GM19463 (cell line): Measurements from ENCODE around the gene SLC12A3.

Experiments
- ATAC-seq: cut with Tn5 transposase; IDR thresholded peaks from one replicate; pipeline ENCODE4 v1.9.1; 2021; ENCODE audit warnings: mild to moderate bottlenecking, moderate library complexity; ENCODE audit not compliant: unreplicated experiment

SLC12A3 gene

DNA sequence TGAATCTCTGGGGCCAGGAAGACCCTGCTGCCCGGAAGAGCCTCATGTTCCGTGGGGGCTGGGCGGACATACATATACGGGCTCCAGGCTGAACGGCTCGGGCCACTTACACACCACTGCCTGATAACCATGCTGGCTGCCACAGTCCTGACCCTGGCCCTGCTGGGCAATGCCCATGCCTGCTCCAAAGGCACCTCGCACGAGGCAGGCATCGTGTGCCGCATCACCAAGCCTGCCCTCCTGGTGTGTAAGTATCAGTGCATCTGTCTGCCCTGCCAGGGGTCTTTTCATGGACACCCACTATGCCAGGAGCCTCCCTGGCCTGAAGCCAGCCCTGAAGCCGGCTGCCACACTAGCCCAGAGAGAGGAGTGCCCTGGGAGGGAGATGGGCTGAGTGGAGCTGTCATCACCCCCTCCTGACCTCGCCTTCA is 96.9 kb downstream of the SLC12A3 start, which contains the start of gene CETP:
Gene CETP, plus strand, starts transcription at position 100 of the 431 bp plus-strand sequence. Its CDS starts 30 bp downstream, at position 130.
- ATAC-seq = no peak

DNA sequence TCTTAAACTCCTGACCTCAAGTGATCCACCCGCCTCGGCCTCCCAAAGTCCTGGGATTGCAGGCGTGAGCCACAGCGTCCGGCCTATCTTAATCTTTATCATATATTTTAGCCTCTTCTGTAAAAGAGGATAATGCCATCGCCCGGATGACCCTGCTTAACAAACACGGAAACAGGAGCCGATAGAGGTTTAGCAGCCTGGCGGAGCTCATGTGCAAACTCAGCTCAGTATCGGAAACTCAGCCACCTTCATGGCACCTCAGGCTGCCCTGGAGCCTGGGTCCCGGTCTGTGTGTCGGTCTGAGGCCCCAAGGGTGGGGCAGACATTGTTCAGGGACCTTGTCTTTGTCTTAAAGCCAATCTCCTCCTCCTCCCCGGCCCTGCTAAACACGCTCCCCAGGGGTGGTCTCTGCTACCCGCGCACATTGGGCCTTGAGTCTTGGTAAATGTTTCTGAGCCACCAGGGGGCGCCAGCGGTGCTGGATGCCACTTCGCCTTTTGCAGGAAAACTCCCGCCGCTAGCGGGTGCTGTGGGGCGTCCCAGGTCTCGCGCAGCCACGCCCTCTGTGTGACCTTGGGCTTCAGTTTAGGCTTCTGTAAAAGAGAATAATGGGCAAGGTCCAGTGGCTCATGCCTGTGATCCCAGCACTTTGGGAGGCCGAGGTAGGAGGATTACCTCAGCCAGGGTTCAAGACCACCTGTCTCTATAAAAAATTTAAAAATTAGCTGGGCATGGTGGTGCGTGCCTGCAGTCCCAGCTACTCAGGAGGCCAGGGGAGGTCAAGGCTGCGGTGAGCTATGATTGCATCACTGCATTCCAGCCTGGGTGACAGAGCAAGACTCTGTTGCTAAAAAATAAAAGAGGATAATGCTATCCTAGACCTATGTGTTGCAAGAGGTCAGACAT is 99.5 kb downstream of the SLC12A3 start:
- ATAC-seq = peak; percentile 80
